IMR-90 (cell line): ENCODE data around the gene DOCK1. TPM values are rescaled to one million over a fixed set of nuclear protein-coding genes. Genes with fewer than 3 reads are reported as not detected.
A peak's percentile ranks its signal among the peaks of the same experiment; 100 is the strongest.

ENCODE experiments used
- ATAC-seq: fragments of 200-7000 bp; cut with Tn5 transposase; 2 replicates; pipeline ENCODE4 v1.9.1; 2020; ENCODE audit warnings: low read depth, mild to moderate bottlenecking, moderate library complexity
- BruUV-seq: library from RNA; stranded (reverse); fragments of 400-500 nt; replicated peaks from 2 replicates; lab custom pipeline; 2021; lab: Mats Ljungman, UMichigan
- CTCF ChIA-PET: fragments of 300-600 bp; formaldehyde crosslinking; extraction: SDS; loops from one replicate; lab custom pipeline; 2021; ENCODE audit warnings: antibody characterized with exemption; lab: Yijun Ruan, JAX
- POLR2A ChIA-PET: fragments of 300-600 bp; sonication (Branson Sonifier 250); formaldehyde crosslinking; loops from one replicate; lab custom pipeline; 2022; ENCODE audit warnings: antibody characterized with exemption; ENCODE audit not compliant: unreplicated experiment; lab: Charles Lee
- DNase-seq: peaks from one replicate; pipeline ENCODE4 v3.0.0; 2013
- H2AFZ ChIP-seq: replicated peaks from 2 replicates; pipeline ENCODE3; 2013; ENCODE audit warnings: low read length, mild to moderate bottlenecking; ENCODE audit not compliant: poor library complexity
- H2AK5ac ChIP-seq: 2 replicates; pipeline ENCODE4 v1.6.1; 2013; ENCODE audit warnings: low read depth, low read length, inconsistent platforms
- H2AK9ac ChIP-seq: replicated peaks from 2 replicates; pipeline ENCODE3; 2013; ENCODE audit warnings: mild to moderate bottlenecking, low read depth, low read length, moderate library complexity; ENCODE audit not compliant: poor library complexity
- H2BK120ac ChIP-seq: 2 replicates; pipeline ENCODE4 v1.6.1; 2013; ENCODE audit warnings: low read depth, low read length, inconsistent platforms
- H2BK15ac ChIP-seq: 3 replicates; pipeline ENCODE4 v1.6.1; 2013; ENCODE audit warnings: low read depth, low read length, inconsistent platforms
- H2BK20ac ChIP-seq: 2 replicates; pipeline ENCODE4 v1.6.1; 2013; ENCODE audit warnings: low read depth, mild to moderate bottlenecking, inconsistent platforms, low read length, moderate library complexity
- H2BK5ac ChIP-seq: 2 replicates; pipeline ENCODE4 v1.6.1; 2013; ENCODE audit warnings: mild to moderate bottlenecking, low read depth, low read length, inconsistent platforms; ENCODE audit not compliant: poor library complexity, severe bottlenecking
- H3K14ac ChIP-seq: replicated peaks from 2 replicates; pipeline ENCODE4 v1.6.1; 2013; ENCODE audit warnings: low read depth, low read length, inconsistent platforms
- H3K18ac ChIP-seq: 2 replicates; pipeline ENCODE4 v1.6.1; 2013; ENCODE audit warnings: low read depth, low read length, control low read depth
- H3K23ac ChIP-seq: 2 replicates; pipeline ENCODE4 v1.6.1; 2013; ENCODE audit warnings: low read depth, low read length, inconsistent platforms
- H3K27ac ChIP-seq: 2 replicates; pipeline ENCODE4 v1.5.1; 2013; ENCODE audit warnings: mild to moderate bottlenecking, control low read depth, low read length; ENCODE audit not compliant: insufficient read depth
- H3K27me3 ChIP-seq: 2 replicates; pipeline ENCODE4 v1.6.1; 2013; ENCODE audit warnings: low read length; ENCODE audit not compliant: control insufficient read depth, insufficient read depth
- H3K36me3 ChIP-seq: 2 replicates; pipeline ENCODE4 v1.6.1; 2013; ENCODE audit warnings: low read length, mixed read lengths; ENCODE audit not compliant: control insufficient read depth, insufficient read depth
- H3K4ac ChIP-seq: 2 replicates; pipeline ENCODE4 v1.6.1; 2013; ENCODE audit warnings: low read depth, low read length, inconsistent platforms
- H3K4me1 ChIP-seq: 2 replicates; pipeline ENCODE4 v1.6.1; 2013; ENCODE audit warnings: low read length, mixed read lengths; ENCODE audit not compliant: control insufficient read depth, insufficient read depth
- H3K4me2 ChIP-seq: 2 replicates; pipeline ENCODE4 v1.6.1; 2013; ENCODE audit warnings: low read depth, mild to moderate bottlenecking, control low read depth, low read length, moderate library complexity
- H3K4me3 ChIP-seq: 2 replicates; pipeline ENCODE4 v1.5.1; 2013; ENCODE audit warnings: low read depth, mild to moderate bottlenecking, control low read depth, low read length, moderate library complexity; ENCODE audit not compliant: insufficient read depth
- H3K56ac ChIP-seq: 2 replicates; pipeline ENCODE4 v1.6.1; 2013; ENCODE audit warnings: low read length, inconsistent platforms; ENCODE audit not compliant: insufficient read depth; ENCODE audit errors: extremely low read depth
- H3K79me1 ChIP-seq, 2 experiments: 2 replicates each; pipeline ENCODE4 v1.6.1; 2013; ENCODE audit warnings: low read length in 2 of 2, inconsistent platforms in 1 of 2, low read depth in 1 of 2
- H3K9ac ChIP-seq: 2 replicates; pipeline ENCODE4 v1.6.1; 2013; ENCODE audit warnings: low read depth, low read length, control low read depth
- H3K9me1 ChIP-seq: 2 replicates; pipeline ENCODE4 v1.6.1; 2013; ENCODE audit warnings: low read length, inconsistent platforms; ENCODE audit not compliant: insufficient read depth
- H3K9me3 ChIP-seq: 2 replicates; pipeline ENCODE4 v1.6.1; 2013; ENCODE audit warnings: low read length; ENCODE audit not compliant: control insufficient read depth, insufficient read depth
- H4K20me1 ChIP-seq: 2 replicates; pipeline ENCODE4 v1.6.1; 2013; ENCODE audit warnings: low read length, inconsistent platforms; ENCODE audit not compliant: insufficient read depth
- H4K5ac ChIP-seq: 2 replicates; pipeline ENCODE4 v1.6.1; 2013; ENCODE audit warnings: mild to moderate bottlenecking, low read depth, low read length, control low read depth
- H4K8ac ChIP-seq, 2 experiments: 2 replicates each; pipeline ENCODE4 v1.6.1; 2013; ENCODE audit warnings: low read depth in 2 of 2, low read length in 2 of 2, control low read depth in 1 of 2, inconsistent platforms in 1 of 2
- H4K91ac ChIP-seq: 2 replicates; pipeline ENCODE4 v1.6.1; 2013; ENCODE audit warnings: low read depth, low read length, inconsistent platforms; ENCODE audit not compliant: insufficient read depth
- CEBPB ChIP-seq: IDR thresholded peaks from 2 replicates; pipeline ENCODE4 v1.6.1; 2012; ENCODE audit warnings: low read depth, low read length, improper control_type of control experiment
- CHD1 ChIP-seq: IDR thresholded peaks from 2 replicates; pipeline ENCODE4 v1.6.1; 2012; ENCODE audit warnings: low read depth, low read length, improper control_type of control experiment
- ELK1 ChIP-seq: fragments of 150-350 bp; IDR thresholded peaks from 2 replicates; pipeline ENCODE4 v1.6.1; 2016; ENCODE audit warnings: low read depth, mild to moderate bottlenecking, low read length, moderate library complexity, borderline replicate concordance
- FOS ChIP-seq: fragments of 150-350 bp; IDR thresholded peaks from 2 replicates; pipeline ENCODE4 v1.6.1; 2016; ENCODE audit warnings: low read depth, low read length
- MAFK ChIP-seq: IDR thresholded peaks from 2 replicates; pipeline ENCODE4 v1.6.1; 2012; ENCODE audit warnings: low read depth, low read length, improper control_type of control experiment
- MXI1 ChIP-seq: IDR thresholded peaks from 2 replicates; pipeline ENCODE4 v1.6.1; 2012; ENCODE audit warnings: low read depth, mild to moderate bottlenecking, low read length, moderate library complexity, borderline replicate concordance
- NFE2L2 ChIP-seq: fragments of 150-350 bp; IDR thresholded peaks from 2 replicates; pipeline ENCODE4 v1.6.1; 2016; ENCODE audit warnings: low read depth, mild to moderate bottlenecking, low read length
- POLR2A ChIP-seq: IDR thresholded peaks from 2 replicates; pipeline ENCODE4 v1.6.1; 2012; ENCODE audit warnings: mild to moderate bottlenecking, low read depth, low read length
- RAD21 ChIP-seq: IDR thresholded peaks from 2 replicates; pipeline ENCODE4 v1.6.1; 2012; ENCODE audit warnings: low read length, improper control_type of control experiment
- RCOR1 ChIP-seq: IDR thresholded peaks from 2 replicates; pipeline ENCODE4 v1.6.1; 2012; ENCODE audit warnings: mild to moderate bottlenecking, low read length, improper control_type of control experiment; ENCODE audit not compliant: insufficient replicate concordance
- RFX5 ChIP-seq: IDR thresholded peaks from 2 replicates; pipeline ENCODE4 v1.8.0; 2012; ENCODE audit warnings: low read depth, mild to moderate bottlenecking, low read length, moderate library complexity
- SMC3 ChIP-seq: fragments of 150-350 bp; IDR thresholded peaks from 2 replicates; pipeline ENCODE4 v1.6.1; 2016; ENCODE audit warnings: low read depth, mild to moderate bottlenecking, antibody characterized with exemption, low read length, moderate library complexity
- USF2 ChIP-seq: fragments of 150-350 bp; IDR thresholded peaks from 2 replicates; pipeline ENCODE4 v1.6.1; 2017; ENCODE audit warnings: mild to moderate bottlenecking, antibody characterized with exemption, low read length, low read depth
- WGBS, 2 experiments: methylation state at CpG; one replicate each; pipeline versions ENCODE4 v1.1.5 to v1.1.7; 2013; ENCODE audit warnings: missing lambda C conversion rate in 2 of 2; ENCODE audit not compliant: insufficient read length in 1 of 2; ENCODE audit errors: extremely low coverage in 2 of 2; 5-methylcytosine and 5-hydroxymethylcytosine counted together
- dilution Hi-C: fragments of 300-500 bp; cut with HindIII; formaldehyde crosslinking; loops from one replicate; pipeline ENCODE4 v1.14.3; 2018; ENCODE audit warnings: low sequenced_read_pairs; ENCODE audit not compliant: unreplicated experiment
- in situ Hi-C: fragments of 300-500 bp; cut with MboI; formaldehyde crosslinking; loops from 3 replicates; pipeline ENCODE4 v1.14.3; 2019; ENCODE audit warnings: low sequenced_read_pairs, inconsistent platforms, mixed read lengths
- intact Hi-C: fragments of 100-400 bp; cut with micrococcal nuclease; formaldehyde crosslinking; loops from 2 replicates; pipeline ENCODE4 v1.10.0; 2022
- polyA plus RNA-seq, 3 experiments: library from polyadenylated mRNA; depleted of rRNA; stranded (reverse); fragments of >200 nt; gene quantifications; 2 replicates each; pipeline ENCODE4 v1.2.3, GENCODE V29; 2012; ENCODE audit warnings: low replicate concordance in 1 of 3
- total RNA-seq: library from RNA; depleted of rRNA; stranded (reverse); fragments of >200 nt; gene quantifications from 2 replicates; pipeline ENCODE4 v1.2.3, GENCODE V29; 2012
- TF ChIP-seq, protein P1 (sequence below): conservative IDR thresholded peaks from 2 replicates; pipeline ENCODE4 v1.5.1; 2012; ENCODE audit warnings: mild to moderate bottlenecking, low read depth, low read length, improper control_type of control experiment

DOCK1 gene
- total and polyA plus RNA-seq, 2 of the 4 experiments (the other 2 are of a cell fraction) = 28.2 to 71.0 TPM

DNA sequence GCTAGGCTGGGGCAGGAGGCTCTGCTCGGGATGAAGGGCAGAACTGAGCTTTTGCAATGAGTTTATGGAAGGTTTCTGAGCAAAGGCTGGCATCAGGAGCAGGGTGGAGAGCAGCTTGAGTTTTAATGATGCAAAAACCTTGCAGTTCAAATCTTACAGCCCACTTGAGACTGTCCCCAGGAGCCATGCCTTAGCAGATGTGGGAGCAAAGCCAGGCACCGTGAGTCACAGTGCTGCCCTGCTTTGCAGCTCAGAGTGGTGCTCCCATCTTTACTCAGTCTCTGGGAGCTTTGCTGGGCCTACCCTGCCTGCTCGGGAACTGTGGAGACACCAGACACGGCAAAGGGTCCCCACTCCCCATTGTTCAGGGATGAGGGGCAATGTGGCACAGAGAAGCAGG lies 521.5 kb downstream of the DOCK1 start:
- no peak overlapping the region for H3K56ac ChIP-seq
- in situ Hi-C loops = no loop called here
- no peak overlapping the region for H2AFZ ChIP-seq
- H3K9me1 ChIP-seq = peaks cover 9% of the 10 kb centered on the region; the same call in 1 of the 2 replicates
- no peak overlapping the region for H2AK9ac ChIP-seq
- H3K36me3 ChIP-seq = peaks cover 44% of the 10 kb centered on the region
- no peak for TF ChIP-seq POLR2A
- TF ChIP-seq NFE2L2 = no peak
- no peak for TF ChIP-seq MXI1
- TF ChIP-seq FOS = no peak
- TF ChIP-seq USF2 = no peak
- TF ChIP-seq MAFK = no peak
- no peak for TF ChIP-seq RCOR1
- no peak for TF ChIP-seq RAD21
- TF ChIP-seq RFX5 = no peak
- TF ChIP-seq ELK1 = no peak
- no peak for TF ChIP-seq SMC3
- TF ChIP-seq CHD1 = no peak
- no peak for TF ChIP-seq CEBPB
- TF ChIP-seq, protein P1, sequence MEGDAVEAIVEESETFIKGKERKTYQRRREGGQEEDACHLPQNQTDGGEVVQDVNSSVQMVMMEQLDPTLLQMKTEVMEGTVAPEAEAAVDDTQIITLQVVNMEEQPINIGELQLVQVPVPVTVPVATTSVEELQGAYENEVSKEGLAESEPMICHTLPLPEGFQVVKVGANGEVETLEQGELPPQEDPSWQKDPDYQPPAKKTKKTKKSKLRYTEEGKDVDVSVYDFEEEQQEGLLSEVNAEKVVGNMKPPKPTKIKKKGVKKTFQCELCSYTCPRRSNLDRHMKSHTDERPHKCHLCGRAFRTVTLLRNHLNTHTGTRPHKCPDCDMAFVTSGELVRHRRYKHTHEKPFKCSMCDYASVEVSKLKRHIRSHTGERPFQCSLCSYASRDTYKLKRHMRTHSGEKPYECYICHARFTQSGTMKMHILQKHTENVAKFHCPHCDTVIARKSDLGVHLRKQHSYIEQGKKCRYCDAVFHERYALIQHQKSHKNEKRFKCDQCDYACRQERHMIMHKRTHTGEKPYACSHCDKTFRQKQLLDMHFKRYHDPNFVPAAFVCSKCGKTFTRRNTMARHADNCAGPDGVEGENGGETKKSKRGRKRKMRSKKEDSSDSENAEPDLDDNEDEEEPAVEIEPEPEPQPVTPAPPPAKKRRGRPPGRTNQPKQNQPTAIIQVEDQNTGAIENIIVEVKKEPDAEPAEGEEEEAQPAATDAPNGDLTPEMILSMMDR = no peak
- intact Hi-C loops = loop anchor here (10.0 kb wide), 1 partner anchor 232 kb away; the partner anchor contains the start of gene INSYN2A
- H3K4me1 ChIP-seq = peaks cover 5% of the 10 kb centered on the region
- no peak overlapping the region for H2BK20ac ChIP-seq
- H4K91ac ChIP-seq = no peak overlapping the region
- no peak overlapping the region for H3K23ac ChIP-seq
- peak; percentile 27; the same call in 1 of the 2 replicates for ATAC-seq
- dilution Hi-C loops = no loop called here
- no peak overlapping the region for H3K4ac ChIP-seq
- ChIA-PET POLR2A (no interaction called here), CTCF (no interaction called here)
- no peak overlapping the region for H4K8ac ChIP-seq
- H2BK120ac ChIP-seq = no peak overlapping the region
- no peak overlapping the region for H3K14ac ChIP-seq
- peaks cover 11% of the 10 kb centered on the region; the same call in 1 of the 2 replicates for H4K20me1 ChIP-seq
- H3K4me3 ChIP-seq = no peak overlapping the region
- no CpG with 5 or more reads among the region's 4 CpGs for WGBS, 2 experiments
- no peaks in the 10 kb centered on the region for H3K9me3 ChIP-seq
- H2AK5ac ChIP-seq = no peak overlapping the region
- no peak overlapping the region for H4K5ac ChIP-seq
- DNase-seq = peak; percentile 19
- H3K27me3 ChIP-seq = no peaks in the 10 kb centered on the region
- no peak overlapping the region for H3K9ac ChIP-seq
- no peak overlapping the region for H3K18ac ChIP-seq
- no peak overlapping the region for H3K4me2 ChIP-seq
- no peak overlapping the region for H2BK5ac ChIP-seq
- BruUV-seq = no TSS peak
- H2BK15ac ChIP-seq = no peak overlapping the region
- H3K79me1 ChIP-seq = no peaks in the 10 kb centered on the region; a peak in 1 of 4 replicates
- H3K27ac ChIP-seq = no peak overlapping the region
